ENCODE data around the gene TROAP. TPM values are rescaled to one million over a fixed set of nuclear protein-coding genes. Genes with fewer than 3 reads are reported as not detected.
A peak's percentile ranks its signal among the peaks of the same experiment; 100 is the strongest.
"Not testable (repeated sequence)": the region's sequence is repeated elsewhere in the genome, so short reads cannot be mapped to it uniquely, and the experiment has no call there.

Gene TROAP
- polyA plus RNA-seq, 2 donors = 14.0 to 23.6 TPM

GRCh38 chr12:49304161-49304560 lies 18.9 kb upstream of the TROAP start:
- H3K9me3 ChIP-seq (ENCODE audit: control insufficient read depth in 2 of 2, insufficient read depth in 1 of 2, low read depth in 1 of 2, low read length in 1 of 2) = no peaks in the 10 kb centered on the region
- H3K4me1 ChIP-seq (ENCODE audit: control insufficient read depth in 2 of 2, insufficient read depth in 2 of 2, low read length in 1 of 2) = no peaks in the 10 kb centered on the region
- H3K4me3 ChIP-seq (ENCODE audit: low read depth in 1 of 2, low read length in 2 of 2) = no peak overlapping the region
- H3K27me3 ChIP-seq (ENCODE audit: control insufficient read depth in 1 of 2, insufficient read depth in 2 of 2, low read length in 2 of 2) = no peaks in the 10 kb centered on the region
- H3K36me3 ChIP-seq (ENCODE audit: control insufficient read depth in 2 of 2, insufficient read depth in 2 of 2, low read length in 1 of 2) = no peaks in the 10 kb centered on the region
- H3K27ac ChIP-seq (ENCODE audit: low read depth in 2 of 2, low read length in 1 of 2) = no peak overlapping the region
- WGBS, 2 donors = 72 to 74% methylated on average over 2 of the region's 2 CpGs

GRCh38 chr12:49305762-49306510 lies 17.1 kb upstream of the TROAP start:
- no peaks in the 10 kb centered on the region for H3K36me3 ChIP-seq (ENCODE audit: control insufficient read depth in 2 of 2, insufficient read depth in 2 of 2, low read length in 1 of 2)
- no peaks in the 10 kb centered on the region for H3K27me3 ChIP-seq (ENCODE audit: control insufficient read depth in 1 of 2, insufficient read depth in 2 of 2, low read length in 2 of 2)
- no peaks in the 10 kb centered on the region for H3K9me3 ChIP-seq (ENCODE audit: control insufficient read depth in 2 of 2, insufficient read depth in 1 of 2, low read depth in 1 of 2, low read length in 1 of 2)
- H3K4me3 ChIP-seq (ENCODE audit: low read depth in 1 of 2, low read length in 2 of 2) = no peak overlapping the region
- H3K27ac ChIP-seq (ENCODE audit: low read depth in 2 of 2, low read length in 1 of 2) = no peak overlapping the region
- WGBS, 2 donors = 73 to 78% methylated on average over 6 of the region's 6 CpGs
- H3K4me1 ChIP-seq (ENCODE audit: control insufficient read depth in 2 of 2, insufficient read depth in 2 of 2, low read length in 1 of 2) = no peaks in the 10 kb centered on the region

GRCh38 chr12:49309386-49309785 lies 13.7 kb upstream of the TROAP start:
- Histone ChIP-seq H3K27ac (ENCODE audit: low read depth in 2 of 2, low read length in 1 of 2) (no peak overlapping the region), H3K4me1 (ENCODE audit: control insufficient read depth in 2 of 2, insufficient read depth in 2 of 2, low read length in 1 of 2) (no peaks in the 10 kb centered on the region), H3K36me3 (ENCODE audit: control insufficient read depth in 2 of 2, insufficient read depth in 2 of 2, low read length in 1 of 2) (no peaks in the 10 kb centered on the region), H3K27me3 (ENCODE audit: control insufficient read depth in 1 of 2, insufficient read depth in 2 of 2, low read length in 2 of 2) (no peaks in the 10 kb centered on the region), H3K4me3 (ENCODE audit: low read depth in 1 of 2, low read length in 2 of 2) (no peak overlapping the region), H3K9me3 (ENCODE audit: control insufficient read depth in 2 of 2, insufficient read depth in 1 of 2, low read depth in 1 of 2, low read length in 1 of 2) (no peaks in the 10 kb centered on the region)
- 82 to 88% methylated on average over 7 of the region's 7 CpGs for WGBS, 2 donors

- H3K27me3 ChIP-seq (ENCODE audit: control insufficient read depth in 1 of 2, insufficient read depth in 2 of 2, low read length in 2 of 2); H3K36me3 ChIP-seq (ENCODE audit: control insufficient read depth in 2 of 2, insufficient read depth in 2 of 2, low read length in 1 of 2): not testable (repeated sequence)
- 58 to 63% methylated on average over 2 of the region's 3 CpGs for WGBS, 2 donors
These were observed 12.5 kb upstream of the TROAP start for GRCh38 chr12:49310451-49311000.

GRCh38 chr12:49314811-49315210 lies 8.2 kb upstream of the TROAP start:
- H3K4me1 ChIP-seq (ENCODE audit: control insufficient read depth in 2 of 2, insufficient read depth in 2 of 2, low read length in 1 of 2) = no peaks in the 10 kb centered on the region
- no peaks in the 10 kb centered on the region for H3K27me3 ChIP-seq (ENCODE audit: control insufficient read depth in 1 of 2, insufficient read depth in 2 of 2, low read length in 2 of 2)
- 82 to 100% methylated on average over 1 of the region's 1 CpG for WGBS, 2 donors
- no peak overlapping the region for H3K27ac ChIP-seq (ENCODE audit: low read depth in 2 of 2, low read length in 1 of 2)
- no peak overlapping the region for H3K4me3 ChIP-seq (ENCODE audit: low read depth in 1 of 2, low read length in 2 of 2)
- H3K9me3 ChIP-seq (ENCODE audit: control insufficient read depth in 2 of 2, insufficient read depth in 1 of 2, low read depth in 1 of 2, low read length in 1 of 2) = no peaks in the 10 kb centered on the region
- H3K36me3 ChIP-seq (ENCODE audit: control insufficient read depth in 2 of 2, insufficient read depth in 2 of 2, low read length in 1 of 2) = no peaks in the 10 kb centered on the region

More at GRCh38 chr12:49310451-49311000, 12.5 kb upstream of the TROAP start:
- not testable (repeated sequence) for H3K4me1 ChIP-seq (ENCODE audit: control insufficient read depth in 2 of 2, insufficient read depth in 2 of 2, low read length in 1 of 2); H3K9me3 ChIP-seq (ENCODE audit: control insufficient read depth in 2 of 2, insufficient read depth in 1 of 2, low read depth in 1 of 2, low read length in 1 of 2); H3K4me3 ChIP-seq (ENCODE audit: low read depth in 1 of 2, low read length in 2 of 2); H3K27ac ChIP-seq (ENCODE audit: low read depth in 2 of 2, low read length in 1 of 2)

- not testable (repeated sequence) for H3K4me3 ChIP-seq (ENCODE audit: low read depth in 1 of 2, low read length in 2 of 2); H3K27me3 ChIP-seq (ENCODE audit: control insufficient read depth in 1 of 2, insufficient read depth in 2 of 2, low read length in 2 of 2); H3K4me1 ChIP-seq (ENCODE audit: control insufficient read depth in 2 of 2, insufficient read depth in 2 of 2, low read length in 1 of 2); H3K27ac ChIP-seq (ENCODE audit: low read depth in 2 of 2, low read length in 1 of 2); H3K9me3 ChIP-seq (ENCODE audit: control insufficient read depth in 2 of 2, insufficient read depth in 1 of 2, low read depth in 1 of 2, low read length in 1 of 2); H3K36me3 ChIP-seq (ENCODE audit: control insufficient read depth in 2 of 2, insufficient read depth in 2 of 2, low read length in 1 of 2)
- WGBS, 2 donors = 93 to 95% methylated on average over 10 of the region's 10 CpGs
These were observed 5.9 kb upstream of the TROAP start for GRCh38 chr12:49317118-49317517.

GRCh38 chr12:49320411-49321103 lies 2.5 kb upstream of the TROAP start:
- not testable (repeated sequence) for H3K36me3 ChIP-seq (ENCODE audit: control insufficient read depth in 2 of 2, insufficient read depth in 2 of 2, low read length in 1 of 2); H3K4me3 ChIP-seq (ENCODE audit: low read depth in 1 of 2, low read length in 2 of 2); H3K27me3 ChIP-seq (ENCODE audit: control insufficient read depth in 1 of 2, insufficient read depth in 2 of 2, low read length in 2 of 2); H3K4me1 ChIP-seq (ENCODE audit: control insufficient read depth in 2 of 2, insufficient read depth in 2 of 2, low read length in 1 of 2); H3K9me3 ChIP-seq (ENCODE audit: control insufficient read depth in 2 of 2, insufficient read depth in 1 of 2, low read depth in 1 of 2, low read length in 1 of 2); H3K27ac ChIP-seq (ENCODE audit: low read depth in 2 of 2, low read length in 1 of 2)
- WGBS, 2 donors = 92 to 99% methylated on average over 9 of the region's 9 CpGs

- Histone ChIP-seq H3K27ac (ENCODE audit: low read depth in 2 of 2, low read length in 1 of 2) (no peak overlapping the region), H3K36me3 (ENCODE audit: control insufficient read depth in 2 of 2, insufficient read depth in 2 of 2, low read length in 1 of 2) (no peaks in the 10 kb centered on the region), H3K27me3 (ENCODE audit: control insufficient read depth in 1 of 2, insufficient read depth in 2 of 2, low read length in 2 of 2) (no peaks in the 10 kb centered on the region), H3K9me3 (ENCODE audit: control insufficient read depth in 2 of 2, insufficient read depth in 1 of 2, low read depth in 1 of 2, low read length in 1 of 2) (no peaks in the 10 kb centered on the region), H3K4me3 (ENCODE audit: low read depth in 1 of 2, low read length in 2 of 2) (peak overlapping the region; percentile 74 to 75), H3K4me1 (ENCODE audit: control insufficient read depth in 2 of 2, insufficient read depth in 2 of 2, low read length in 1 of 2) (peaks cover 0 to 6% of the 10 kb centered on the region in 2 donors)
- WGBS, 2 donors = 40 to 46% methylated on average over 12 of the region's 12 CpGs
These were observed 718 bp upstream of the TROAP start for GRCh38 chr12:49322367-49322707.

- no peak overlapping the region for H3K27ac ChIP-seq (ENCODE audit: low read depth in 2 of 2, low read length in 1 of 2)
- H3K36me3 ChIP-seq (ENCODE audit: control insufficient read depth in 2 of 2, insufficient read depth in 2 of 2, low read length in 1 of 2) = no peaks in the 10 kb centered on the region
- H3K4me3 ChIP-seq (ENCODE audit: low read depth in 1 of 2, low read length in 2 of 2) = peak overlapping the region; percentile 67 to 74
- no peaks in the 10 kb centered on the region for H3K9me3 ChIP-seq (ENCODE audit: control insufficient read depth in 2 of 2, insufficient read depth in 1 of 2, low read depth in 1 of 2, low read length in 1 of 2)
- H3K27me3 ChIP-seq (ENCODE audit: control insufficient read depth in 1 of 2, insufficient read depth in 2 of 2, low read length in 2 of 2) = no peaks in the 10 kb centered on the region
- 8 to 10% methylated on average over 19 of the region's 19 CpGs for WGBS, 2 donors
- H3K4me1 ChIP-seq (ENCODE audit: control insufficient read depth in 2 of 2, insufficient read depth in 2 of 2, low read length in 1 of 2) = peaks cover 0 to 6% of the 10 kb centered on the region in 2 donors
These were observed 556 bp downstream of the TROAP start for GRCh38 chr12:49323524-49324097.
